Activated T-helper 9 cell treated with anti-CD3 and anti-CD28 coated beads, Interleukin-2, amount 50 U/mL, for 16 hours (primary cell): ENCODE results near the gene TAX1BP3.
A peak's percentile ranks its signal among the peaks of the same experiment; 100 is the strongest.

ENCODE experiments used
- DNase-seq: peaks from one replicate; pipeline ENCODE4 v3.0.0-alpha.2; 2020; ENCODE audit warnings: low read depth

The TAX1BP3 gene

DNA sequence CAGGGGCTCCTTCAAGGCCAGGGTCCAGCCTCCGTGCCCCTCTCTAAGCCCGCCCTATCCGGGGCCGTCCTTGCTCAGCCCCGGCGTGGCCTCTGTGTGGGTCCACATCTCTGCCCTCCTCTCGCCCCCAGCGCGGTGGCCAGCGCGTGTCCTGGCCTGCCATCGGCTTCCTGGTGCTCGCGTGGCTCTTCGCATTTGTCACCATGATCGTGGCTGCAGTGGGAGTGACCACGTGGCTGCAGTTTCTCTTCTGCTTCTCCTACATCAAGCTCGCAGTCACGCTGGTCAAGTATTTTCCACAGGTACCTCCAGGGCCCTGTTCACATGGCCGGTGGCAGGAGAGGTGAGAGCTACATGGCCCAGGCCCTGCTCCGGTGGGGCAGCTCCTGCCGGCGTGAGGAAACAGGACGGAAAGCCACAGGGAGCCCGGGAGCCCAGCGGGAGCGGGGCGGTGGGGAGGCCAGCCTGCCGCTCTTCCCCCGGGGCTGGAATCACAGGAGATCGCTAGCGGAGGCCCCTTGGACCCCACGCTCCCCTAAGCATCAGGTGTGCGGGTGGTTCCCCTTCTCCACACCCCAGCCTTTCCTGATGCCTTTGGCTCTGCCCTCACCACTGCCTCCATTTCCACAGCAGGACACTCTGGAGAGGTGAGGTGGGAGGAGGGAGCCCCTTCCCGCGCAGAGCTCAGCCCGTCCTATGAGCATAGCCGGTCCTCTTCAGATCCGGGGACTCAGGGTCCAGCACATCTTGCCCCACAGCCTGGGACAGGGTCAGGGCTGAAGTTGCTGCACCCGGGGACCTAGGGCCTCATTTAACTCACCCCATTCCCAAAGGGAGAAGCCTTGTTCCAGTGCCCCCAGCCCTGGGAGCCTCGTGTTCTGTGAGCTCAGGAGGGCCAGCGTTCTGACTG, 10.2 kb downstream of the TAX1BP3 start:
- no peak for DNase-seq

DNA sequence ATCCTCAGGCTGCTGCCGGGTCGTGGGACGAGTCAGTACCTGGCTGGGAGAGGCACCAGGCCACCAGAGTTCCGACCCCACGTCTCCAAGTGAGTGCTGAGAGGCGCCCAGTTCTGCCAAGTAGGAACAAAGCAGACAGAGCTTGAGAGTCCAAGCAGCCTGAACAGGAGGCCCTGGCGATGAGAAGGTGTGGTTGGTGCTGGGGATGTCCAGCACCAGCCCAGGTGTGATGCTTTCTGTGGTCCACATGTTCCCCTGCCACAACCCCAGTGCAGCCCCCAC, 10.8 kb downstream of the TAX1BP3 start:
- no peak for DNase-seq

DNA sequence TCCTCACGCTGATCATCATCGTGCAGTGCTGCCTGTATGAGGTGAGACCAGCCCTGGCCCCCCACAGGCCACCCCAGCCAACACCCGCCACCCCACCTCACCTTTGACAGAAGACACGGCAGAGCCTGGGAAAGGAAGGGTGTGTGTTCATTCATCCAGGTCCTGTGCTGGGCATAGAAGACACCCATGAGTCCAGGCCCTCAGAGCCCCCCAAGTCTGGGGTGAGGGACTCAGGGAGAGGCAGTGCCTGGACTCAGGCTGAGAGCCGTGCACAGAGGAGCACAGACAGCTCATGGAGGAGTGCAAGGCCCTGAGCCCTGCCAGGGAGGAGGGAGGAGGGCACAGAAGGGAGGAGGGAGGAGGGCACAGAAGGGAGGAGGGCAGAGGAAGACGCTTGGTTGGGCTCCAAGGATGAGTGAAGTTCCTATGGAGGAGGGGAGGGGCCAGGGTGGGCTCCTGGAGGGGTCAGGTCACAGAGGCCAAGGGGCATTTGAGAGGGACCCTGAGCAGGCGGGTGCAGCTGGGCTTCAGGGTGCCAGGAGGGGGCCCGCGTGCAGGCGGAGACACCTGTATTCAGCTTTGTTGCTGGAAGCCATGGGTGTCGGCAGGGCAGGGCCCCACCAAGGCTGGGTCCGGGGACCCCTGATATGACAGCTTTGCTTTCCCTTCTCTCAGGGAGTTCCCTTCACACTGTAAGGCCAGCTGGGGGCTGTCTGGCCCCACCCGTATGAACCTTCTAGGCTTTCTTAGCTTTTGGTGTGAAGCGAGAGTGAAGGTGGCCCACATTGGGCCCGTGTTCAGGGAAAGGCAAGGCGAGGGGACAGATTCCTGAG, 11.4 kb downstream of the TAX1BP3 start:
- DNase-seq: no peak

DNA sequence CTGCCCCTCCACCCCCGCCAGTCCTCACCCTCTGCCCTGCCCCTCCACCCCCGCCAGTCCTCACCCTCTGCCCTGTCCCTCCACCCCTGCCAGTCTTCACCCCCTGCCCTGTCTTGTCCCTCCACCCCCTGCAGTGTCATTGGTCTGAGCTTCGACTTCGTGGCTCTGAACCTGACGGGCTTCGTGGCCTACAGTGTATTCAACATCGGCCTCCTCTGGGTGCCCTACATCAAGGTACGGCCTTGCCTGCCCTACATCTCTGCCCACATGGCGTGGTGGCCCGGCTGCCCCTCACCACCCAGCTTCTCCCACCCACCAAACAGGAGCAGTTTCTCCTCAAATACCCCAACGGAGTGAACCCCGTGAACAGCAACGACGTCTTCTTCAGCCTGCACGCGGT, 12.0 kb downstream of the TAX1BP3 start:
- DNase-seq: no peak

DNA sequence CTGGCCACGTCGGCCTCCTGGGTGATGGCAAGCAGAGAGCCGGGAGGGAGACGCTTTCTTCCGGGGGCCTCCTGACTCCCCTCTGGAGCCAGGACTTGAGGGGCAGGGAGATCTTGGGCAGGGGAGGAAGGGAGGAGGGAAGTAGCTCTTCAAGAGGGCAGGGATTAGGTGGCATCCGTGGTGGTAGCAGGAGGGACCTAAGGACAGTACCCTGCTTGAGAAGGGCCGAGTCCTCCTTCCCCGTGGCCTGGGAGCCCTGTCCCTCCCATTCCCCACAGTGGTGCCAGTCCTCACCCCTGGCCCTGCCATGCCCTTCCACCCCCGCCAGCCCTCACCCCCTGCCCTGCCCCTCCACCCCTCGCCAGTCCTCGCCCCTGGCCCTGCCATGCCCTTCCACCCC, 12.6 kb downstream of the TAX1BP3 start:
- DNase-seq: no peak

DNA sequence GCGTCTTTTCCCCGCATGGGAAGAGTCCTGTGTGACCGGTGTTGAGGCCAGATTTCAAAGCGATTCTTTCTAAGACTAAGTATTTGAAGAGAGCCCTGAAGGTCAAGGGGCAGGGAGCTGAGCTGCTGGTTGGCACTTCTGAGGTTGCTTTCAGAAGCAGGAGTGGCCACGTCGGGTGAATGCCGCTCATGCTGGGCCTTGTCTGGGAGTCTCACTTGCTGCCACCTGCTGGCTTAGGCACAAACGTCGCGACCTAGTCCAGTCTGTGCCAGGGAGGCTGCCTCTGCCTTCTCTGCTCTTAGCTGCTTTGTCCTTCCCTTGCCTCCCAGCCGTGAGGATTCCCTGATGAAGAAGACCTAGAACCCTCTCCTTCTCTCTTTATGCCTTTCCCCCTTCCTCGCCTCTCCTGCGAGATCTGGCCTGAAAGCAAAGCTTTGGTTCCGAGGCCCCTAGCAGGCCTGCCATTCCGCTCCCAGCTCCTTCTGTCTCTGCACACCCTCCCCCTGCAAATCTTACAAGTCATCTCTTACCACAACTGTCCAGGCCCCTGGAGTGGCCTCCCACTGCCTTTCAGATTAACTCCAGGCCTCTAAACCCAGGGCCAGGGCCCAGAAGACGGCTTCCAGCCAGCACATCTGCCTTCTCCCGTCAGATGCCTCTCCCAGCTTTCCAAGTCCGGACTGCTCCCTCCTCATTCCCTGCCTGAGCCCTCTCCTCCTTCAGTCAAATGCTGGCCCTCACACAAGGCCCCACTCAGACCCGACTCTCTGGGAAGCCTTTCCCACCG, 20.4 kb downstream of the TAX1BP3 start:
- no peak for DNase-seq

DNA sequence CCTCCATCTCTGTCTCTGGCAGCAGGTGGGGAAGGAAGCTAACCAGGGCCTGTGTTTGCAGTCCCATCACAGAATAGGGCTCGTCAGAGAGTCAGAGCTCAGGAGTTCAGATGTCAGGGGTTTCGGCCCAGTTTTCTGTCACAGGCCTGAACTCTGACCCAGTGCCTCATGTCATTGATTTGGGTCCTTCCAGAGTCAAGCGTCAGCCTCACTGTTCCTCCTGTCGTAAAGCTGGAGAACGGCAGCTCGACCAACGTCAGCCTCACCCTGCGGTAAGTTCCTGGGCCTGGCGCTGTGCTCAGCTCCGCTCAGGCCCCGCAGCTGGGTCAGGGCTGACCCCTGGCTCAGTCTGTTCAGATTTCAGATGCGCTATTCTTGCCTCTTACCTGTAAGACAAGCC, 21.1 kb downstream of the TAX1BP3 start:
- DNase-seq: no peak

DNA sequence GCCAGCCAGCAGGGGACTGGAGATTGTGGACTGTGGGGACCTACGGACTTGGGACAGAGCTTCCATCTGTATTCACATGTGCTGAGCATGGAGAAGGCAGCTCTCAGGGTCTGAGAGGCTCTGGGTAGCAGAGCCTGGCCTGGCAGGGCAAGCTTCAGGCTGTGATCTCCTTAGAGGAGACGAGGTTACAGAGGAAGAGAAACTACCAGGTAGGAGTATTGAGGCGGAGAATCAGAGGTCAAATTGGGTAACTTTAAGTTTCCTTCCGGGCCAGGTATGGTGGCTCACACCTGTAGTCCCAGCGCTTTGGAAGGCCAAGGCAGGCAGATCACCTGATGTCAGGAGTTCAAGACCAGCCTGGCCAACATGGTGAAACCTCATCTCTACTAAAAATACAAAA, 23.1 kb downstream of the TAX1BP3 start:
- no peak for DNase-seq

DNA sequence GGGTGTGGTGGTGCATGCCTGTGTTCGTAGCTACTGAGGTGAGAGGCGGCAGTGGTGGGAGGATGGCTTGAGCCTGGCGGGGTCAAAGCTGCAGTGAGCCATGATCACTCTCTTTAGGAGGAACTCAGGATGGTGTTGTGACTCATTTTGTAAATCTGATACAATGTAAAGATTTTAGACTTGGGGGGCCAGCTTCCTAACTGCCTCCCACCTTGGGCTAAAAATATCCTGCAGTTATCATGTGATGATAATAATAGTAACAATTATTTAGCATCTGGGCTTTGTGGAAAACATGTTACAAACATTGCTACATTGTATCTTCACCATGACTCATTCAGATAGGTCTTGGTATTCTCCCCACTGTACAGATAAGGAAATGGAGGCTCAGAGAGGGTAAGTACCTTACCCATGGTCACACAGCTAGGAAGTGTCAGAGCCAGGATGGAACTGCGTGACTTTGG, 24.5 kb downstream of the TAX1BP3 start:
- no peak for DNase-seq

DNA sequence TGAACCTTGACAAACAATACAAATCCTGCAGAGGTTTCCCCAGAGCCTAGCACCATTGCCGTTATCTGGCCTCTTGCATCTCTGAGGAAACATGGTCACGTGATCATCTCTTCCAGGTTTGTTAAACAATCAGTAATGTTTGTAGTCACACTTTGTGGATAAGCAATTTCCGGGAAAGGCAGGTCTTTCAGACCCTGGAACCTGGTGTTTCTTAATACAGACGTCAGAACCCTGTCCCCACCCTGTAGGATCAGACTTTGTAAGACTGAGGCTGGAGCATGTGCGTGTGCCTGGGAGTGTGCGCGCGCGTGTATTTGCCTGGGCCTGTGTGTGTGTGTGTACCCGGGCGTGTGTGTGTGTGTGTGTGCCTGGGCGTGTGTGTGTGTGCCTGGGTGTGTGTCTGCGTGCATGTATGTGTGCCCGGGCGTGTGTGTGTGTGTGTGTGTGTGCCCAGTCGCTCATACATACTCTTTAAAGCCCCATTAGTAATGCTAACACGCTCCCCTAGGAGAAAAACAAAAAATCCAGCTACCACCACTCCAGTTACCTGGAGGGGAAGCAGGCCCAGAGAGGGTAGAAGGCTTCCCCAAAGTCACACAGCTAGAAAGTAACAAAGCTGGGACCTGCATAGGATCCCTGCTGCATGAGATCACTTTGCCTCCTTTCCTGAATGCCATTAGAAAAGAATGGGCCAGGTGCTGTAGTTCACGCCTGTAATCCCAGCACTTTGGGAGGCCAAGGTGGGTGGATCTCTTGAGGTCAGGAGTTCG, 26.5 kb downstream of the TAX1BP3 start:
- DNase-seq: no peak

DNA sequence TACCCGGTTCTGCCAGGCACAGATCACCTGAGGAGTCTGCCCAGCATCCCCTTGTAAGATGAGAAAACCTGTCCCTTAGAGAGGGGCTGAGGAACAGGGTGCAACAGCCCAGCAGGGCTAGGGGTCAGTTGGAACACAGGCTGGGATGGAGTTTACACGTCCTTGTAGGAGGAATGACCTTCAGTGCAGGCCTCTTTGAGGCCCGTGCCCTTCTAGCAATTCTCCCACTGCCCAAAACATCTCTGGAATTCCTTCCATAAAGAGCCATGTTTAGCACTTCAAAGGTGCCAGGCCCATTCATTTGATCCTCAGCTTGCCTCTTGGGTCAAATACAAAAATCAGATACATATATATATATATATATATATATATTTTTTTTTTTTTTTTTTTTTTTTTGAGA, 27.4 kb downstream of the TAX1BP3 start:
- no peak for DNase-seq

DNA sequence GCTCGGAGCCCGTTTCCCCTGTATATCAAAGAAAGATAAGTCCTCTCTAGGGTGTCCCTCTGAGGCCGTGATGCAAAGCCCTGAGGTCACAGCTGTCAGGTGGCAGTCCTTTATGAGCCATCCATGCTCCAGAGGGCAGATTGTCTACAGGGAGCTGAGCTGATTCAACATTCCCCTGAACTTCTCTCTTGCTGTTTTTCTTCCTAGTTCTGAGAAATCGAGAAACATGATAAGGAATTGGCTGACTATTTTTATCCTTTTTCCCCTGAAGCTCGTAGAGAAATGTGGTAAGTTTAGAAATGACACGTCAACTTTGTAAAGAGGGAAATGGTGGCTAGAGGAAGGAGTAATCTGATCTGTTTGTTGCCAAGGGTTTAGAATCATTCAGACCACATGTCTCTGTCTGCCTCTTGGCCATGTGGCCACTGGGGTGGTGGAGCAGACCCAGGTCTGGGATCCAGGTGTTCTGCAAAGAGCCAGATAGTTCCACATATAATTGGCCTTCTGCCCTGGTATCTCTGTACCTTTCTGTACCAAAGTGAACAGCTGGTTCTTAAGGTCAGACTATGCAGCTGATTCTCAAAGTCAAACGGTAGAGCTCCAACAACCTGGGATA, 28.3 kb downstream of the TAX1BP3 start:
- no peak for DNase-seq

DNA sequence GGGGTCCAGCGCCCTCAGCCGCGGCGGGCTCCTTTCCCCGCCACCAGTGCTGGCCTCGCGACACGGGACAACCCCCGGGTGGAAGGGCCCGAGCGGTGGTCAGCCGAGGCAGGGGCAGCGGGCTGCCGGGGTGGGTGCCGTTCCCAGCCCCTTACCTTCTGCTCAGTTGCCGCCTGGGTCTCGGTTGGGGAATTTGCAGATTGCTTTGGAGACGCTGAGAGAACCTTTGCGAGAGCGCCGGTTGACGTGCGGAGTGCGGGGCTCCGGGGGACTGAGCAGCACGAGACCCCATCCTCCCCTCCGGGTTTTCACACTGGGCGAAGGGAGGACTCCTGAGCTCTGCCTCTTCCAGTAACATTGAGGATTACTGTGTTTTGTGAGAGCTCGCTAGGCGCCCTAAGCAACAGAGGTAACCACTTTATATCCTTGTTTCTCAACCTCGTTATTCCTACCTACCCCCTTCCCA, 31.4 kb downstream of the TAX1BP3 start:
- no peak for DNase-seq

DNA sequence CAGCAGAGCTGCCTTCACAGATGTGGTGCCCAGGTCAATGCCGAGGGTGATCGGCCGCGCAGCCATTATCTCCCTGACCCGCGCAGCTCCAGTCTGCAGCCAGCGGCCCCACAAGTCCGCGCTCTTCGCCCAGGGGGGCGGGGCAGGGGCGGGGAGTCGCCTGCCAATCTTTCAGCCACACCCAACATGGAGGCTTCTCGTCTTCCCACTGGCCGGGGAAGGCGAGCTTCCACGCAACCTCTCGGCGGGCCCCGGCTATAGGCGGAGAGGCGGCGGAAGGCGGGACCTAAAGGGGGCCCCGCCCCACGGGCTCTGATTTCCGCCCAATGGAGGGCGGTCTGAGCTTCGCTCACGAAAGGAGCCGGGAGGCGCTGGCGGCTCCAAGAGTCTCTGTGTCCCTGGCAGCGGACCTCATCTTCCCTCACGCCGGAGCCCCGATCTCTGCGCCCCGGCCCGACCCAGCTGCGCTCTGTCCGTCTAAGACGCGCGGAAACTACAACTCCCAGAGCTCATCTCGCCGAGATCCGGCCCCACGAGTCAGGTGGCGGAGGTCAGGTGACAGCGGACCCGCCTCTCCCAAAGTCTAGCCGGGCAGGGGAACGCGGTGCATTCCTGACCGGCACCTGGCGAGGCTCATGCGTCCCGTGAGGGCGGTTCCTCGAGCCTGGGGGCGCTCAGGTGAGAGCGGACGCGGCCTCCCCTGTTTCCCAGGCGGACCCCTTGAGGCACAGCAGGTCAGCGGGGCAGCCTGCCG, 32.0 kb downstream of the TAX1BP3 start, which contains the start of the genes CTNS and SHPK:
Gene CTNS, plus strand, starts transcription at position 607 of the 754 bp plus-strand sequence. CDS start 3,447 bp downstream, outside the sequence.
Gene SHPK, minus strand, starts transcription at position 97 of the 754 bp plus-strand sequence. Its CDS starts 31 bp downstream, at position 66.
- DNase-seq: peak; percentile 92

DNA sequence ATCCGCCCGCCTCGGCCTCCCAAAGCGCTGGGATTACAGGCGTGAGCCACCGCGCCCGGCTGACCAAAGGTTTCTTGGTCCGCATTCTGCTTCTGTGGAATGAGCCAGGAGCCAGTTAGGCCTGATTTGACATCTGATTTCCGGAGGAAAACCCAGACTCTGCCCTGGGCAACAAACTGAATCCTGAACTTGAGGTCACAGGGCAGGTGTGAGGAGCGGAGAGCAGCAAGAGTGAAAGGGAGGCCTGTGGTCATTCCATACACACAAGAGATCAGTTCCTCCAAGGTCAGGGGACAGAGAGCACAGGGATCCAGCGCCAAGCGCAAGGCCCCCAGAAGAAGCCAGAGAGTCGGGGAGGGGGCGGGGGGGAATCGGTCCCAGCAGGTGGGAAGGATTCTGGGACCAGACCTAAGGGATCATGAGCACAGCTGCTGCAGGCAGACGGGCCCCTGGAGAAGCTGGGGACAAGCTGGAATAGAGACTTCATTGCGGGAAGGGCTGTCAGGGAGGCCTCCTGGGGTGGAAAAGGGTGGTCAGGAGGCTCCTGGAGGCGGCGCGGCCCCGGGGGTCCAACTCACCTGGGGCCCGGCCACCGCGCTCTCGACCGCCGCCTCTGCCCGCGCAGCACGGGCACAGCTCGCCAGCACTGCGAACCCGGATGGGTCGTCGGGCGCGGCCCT, 32.8 kb downstream of the TAX1BP3 start:
- no peak for DNase-seq

DNA sequence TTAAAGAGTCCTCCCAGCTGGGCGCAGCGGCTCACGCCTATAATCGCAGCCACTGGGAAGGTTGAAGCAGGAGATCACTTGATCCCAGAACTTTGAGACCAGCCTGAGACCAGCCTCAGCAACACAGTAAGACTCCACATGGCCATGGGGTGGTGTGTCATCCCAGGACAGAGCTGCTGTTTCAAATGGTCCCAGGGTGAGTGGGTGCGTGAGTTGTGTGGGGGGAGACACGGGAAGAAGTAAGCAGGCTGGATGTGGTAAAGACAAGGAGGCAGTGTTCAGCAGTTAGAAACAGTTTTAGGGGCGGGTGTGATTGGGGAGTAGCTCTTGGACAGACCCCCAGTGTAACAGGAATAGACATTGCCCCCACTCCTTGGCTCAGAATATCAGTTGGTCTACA, 36.1 kb downstream of the TAX1BP3 start:
- no peak for DNase-seq

DNA sequence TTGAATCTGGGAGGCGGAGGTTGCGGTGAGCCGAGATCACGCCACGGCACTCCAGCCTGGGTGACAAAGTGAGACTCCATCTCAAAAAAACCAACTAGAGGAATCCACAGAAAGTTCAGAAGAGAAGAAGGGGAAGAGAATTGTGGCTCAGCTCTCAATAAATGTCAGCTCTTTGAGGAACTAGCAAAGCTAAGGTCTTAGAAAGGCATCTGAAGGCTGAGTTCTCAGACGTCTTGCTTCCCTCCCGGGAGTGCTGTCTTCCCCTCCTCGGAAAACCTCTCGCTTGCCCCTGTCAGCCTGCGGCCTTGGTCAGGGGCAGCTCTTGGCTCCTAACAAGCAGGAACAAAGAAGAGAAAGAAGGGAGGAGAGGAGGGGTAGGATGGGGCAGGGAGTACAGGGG, 37.6 kb downstream of the TAX1BP3 start:
- no peak for DNase-seq

DNA sequence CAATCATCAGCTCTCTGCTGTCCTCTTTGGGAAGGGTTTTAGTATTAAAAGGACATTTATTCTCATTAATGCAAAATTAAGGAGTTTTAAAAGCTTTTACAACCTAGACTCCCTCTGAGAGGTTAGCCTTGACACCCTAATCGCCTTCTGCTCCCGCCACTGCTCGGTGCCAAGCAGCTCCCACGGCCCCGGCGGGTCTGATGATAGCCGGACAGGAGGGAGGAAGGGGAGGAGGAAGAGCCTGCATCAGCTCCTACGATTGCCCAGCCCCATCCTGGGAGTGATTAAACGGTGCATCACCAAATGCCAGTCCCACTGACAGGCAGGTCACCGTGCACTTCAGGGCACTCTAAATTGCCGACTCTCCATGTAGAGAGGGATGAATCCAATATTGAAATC, 40.6 kb downstream of the TAX1BP3 start:
- DNase-seq: no peak
